ENCODE results near the gene PTPRM. TPM values are rescaled to one million over a fixed set of nuclear protein-coding genes. Genes with fewer than 3 reads are reported as not detected.

The PTPRM gene
- polyA plus RNA-seq, 2 of the 4 experiments (the other 2 are of a cell fraction): 44.5 to 199 TPM

DNA sequence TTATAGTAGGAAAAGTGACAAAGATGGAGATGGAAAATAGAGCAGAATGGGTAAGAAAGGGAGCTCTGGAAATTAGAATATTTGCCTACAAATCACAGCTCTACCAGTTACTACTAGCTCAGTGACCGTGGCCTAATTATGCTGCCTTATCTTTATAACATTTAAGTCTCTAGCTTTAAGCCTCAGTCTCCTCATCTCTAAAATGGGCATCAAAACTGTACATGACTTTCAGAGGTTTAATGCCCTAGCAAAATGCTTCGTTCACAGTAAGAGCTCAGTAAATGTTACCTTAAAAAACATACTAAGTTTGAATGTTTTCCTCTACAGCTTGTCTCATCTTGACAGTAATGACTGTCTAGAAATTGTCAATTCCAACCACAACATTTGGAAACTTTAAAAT is 8.3 kb upstream of the PTPRM start:
- 0 out of 3 replicates have a peak, but pooled peaks cover 5% of the 10 kb centered on the region for H3K4me1 ChIP-seq
- no peak overlapping the region for H3K4me2 ChIP-seq
- ChIA-PET POLR2A (no interaction called here), CTCF (interaction anchor here (0.9 to 1.7 kb wide), 2 partner anchors 8 to 286 kb away, joined by 4 to 15 read pairs; partner anchors contain the start of gene PTPRM)
- no peak overlapping the region for H3K27ac ChIP-seq
- TF ChIP-seq, protein P1, sequence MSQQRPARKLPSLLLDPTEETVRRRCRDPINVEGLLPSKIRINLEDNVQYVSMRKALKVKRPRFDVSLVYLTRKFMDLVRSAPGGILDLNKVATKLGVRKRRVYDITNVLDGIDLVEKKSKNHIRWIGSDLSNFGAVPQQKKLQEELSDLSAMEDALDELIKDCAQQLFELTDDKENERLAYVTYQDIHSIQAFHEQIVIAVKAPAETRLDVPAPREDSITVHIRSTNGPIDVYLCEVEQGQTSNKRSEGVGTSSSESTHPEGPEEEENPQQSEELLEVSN (IDR thresholded peaks at IDR 0.05; ENCODE audit: borderline replicate concordance, low read depth): no peak
- TF ChIP-seq FOSB (CRISPR knock-in tag; IDR thresholded peaks at IDR 0.05) (no peak), SMC3 (IDR thresholded peaks at IDR 0.05) (no peak), NPAS2 (CRISPR knock-in tag; IDR thresholded peaks at IDR 0.05; ENCODE audit: borderline replicate concordance) (no peak), HOXB5 (CRISPR knock-in tag; IDR thresholded peaks at IDR 0.05) (no peak), RCOR1 (IDR thresholded peaks at IDR 0.05; ENCODE audit: low read depth, low read length) (no peak), SREBF2 (IDR thresholded peaks at IDR 0.05) (no peak), ZC3H11A (IDR thresholded peaks at IDR 0.05) (no peak), KDM1A (IDR thresholded peaks at IDR 0.05; ENCODE audit: low read depth) (no peak), HDAC2 (IDR thresholded peaks at IDR 0.05) (no peak)
- TF ChIP-seq, protein P2, sequence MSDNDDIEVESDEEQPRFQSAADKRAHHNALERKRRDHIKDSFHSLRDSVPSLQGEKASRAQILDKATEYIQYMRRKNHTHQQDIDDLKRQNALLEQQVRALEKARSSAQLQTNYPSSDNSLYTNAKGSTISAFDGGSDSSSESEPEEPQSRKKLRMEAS (IDR thresholded peaks at IDR 0.05): no peak
- H3K9me3 ChIP-seq: no peaks in the 10 kb centered on the region
- FAIRE-seq: no peak
- DNase-seq (ENCODE audit: low read depth in 1 of 2, low spot score in 1 of 2): no peak
- ATAC-seq: no peak
- WGBS (ENCODE audit: missing lambda C conversion rate): 69% methylated on average over 2 of the region's 2 CpGs
- H3K4me3 ChIP-seq: no peak overlapping the region

DNA sequence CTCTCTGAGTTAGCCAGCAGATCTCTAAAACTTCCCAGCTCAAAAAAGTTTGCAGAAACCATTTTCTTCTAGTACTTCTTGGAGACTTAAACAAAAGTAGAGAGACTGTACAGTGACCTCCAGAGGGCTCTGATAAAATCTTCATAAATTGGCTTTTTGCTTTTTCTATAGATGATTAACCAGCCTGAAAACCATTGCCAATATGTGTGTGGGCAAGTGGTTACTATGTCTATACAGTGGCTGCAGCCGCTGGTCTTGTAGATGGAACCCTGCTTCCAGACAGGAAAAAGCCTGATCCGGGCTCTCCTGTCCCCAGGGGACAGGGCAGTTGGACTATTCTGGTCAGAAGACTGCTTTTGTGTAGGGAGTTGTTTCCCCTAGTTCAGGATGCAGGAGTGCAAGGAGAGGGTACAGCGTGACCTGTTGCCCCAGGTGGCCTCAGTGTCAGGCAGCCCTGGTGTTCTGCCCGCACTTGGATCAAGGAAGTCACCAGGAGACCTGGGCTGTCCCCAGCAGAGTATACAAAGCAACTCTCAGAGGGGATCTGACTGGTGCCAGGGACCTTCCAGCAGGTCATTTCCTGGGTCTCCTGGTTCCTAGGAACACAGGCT is 7.3 kb upstream of the PTPRM start:
- ATAC-seq (no peak), DNase-seq (ENCODE audit: low read depth in 1 of 2, low spot score in 1 of 2) (no peak), FAIRE-seq (no peak)
- TF ChIP-seq, protein P3, sequence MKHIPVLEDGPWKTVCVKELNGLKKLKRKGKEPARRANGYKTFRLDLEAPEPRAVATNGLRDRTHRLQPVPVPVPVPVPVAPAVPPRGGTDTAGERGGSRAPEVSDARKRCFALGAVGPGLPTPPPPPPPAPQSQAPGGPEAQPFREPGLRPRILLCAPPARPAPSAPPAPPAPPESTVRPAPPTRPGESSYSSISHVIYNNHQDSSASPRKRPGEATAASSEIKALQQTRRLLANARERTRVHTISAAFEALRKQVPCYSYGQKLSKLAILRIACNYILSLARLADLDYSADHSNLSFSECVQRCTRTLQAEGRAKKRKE (CRISPR knock-in tag; IDR thresholded peaks at IDR 0.05; ENCODE audit: low read depth): no peak
- TF ChIP-seq HDAC2 (IDR thresholded peaks at IDR 0.05) (no peak), RFX5 (IDR thresholded peaks at IDR 0.05) (no peak), MYC (IDR thresholded peaks at IDR 0.05; ENCODE audit: borderline replicate concordance, low read length) (no peak)
- H3K9me3 ChIP-seq: no peaks in the 10 kb centered on the region
- WGBS (ENCODE audit: missing lambda C conversion rate): 49% methylated on average over 3 of the region's 4 CpGs
- H3K4me3 ChIP-seq: no peak overlapping the region
- H3K4me1 ChIP-seq: 0 out of 3 replicates have a peak, but pooled peaks cover 5% of the 10 kb centered on the region
- CTCF ChIA-PET: no interaction called here
- H3K27ac ChIP-seq: no peak overlapping the region
- POLR2A ChIA-PET: no interaction called here
- H3K4me2 ChIP-seq: no peak overlapping the region

DNA sequence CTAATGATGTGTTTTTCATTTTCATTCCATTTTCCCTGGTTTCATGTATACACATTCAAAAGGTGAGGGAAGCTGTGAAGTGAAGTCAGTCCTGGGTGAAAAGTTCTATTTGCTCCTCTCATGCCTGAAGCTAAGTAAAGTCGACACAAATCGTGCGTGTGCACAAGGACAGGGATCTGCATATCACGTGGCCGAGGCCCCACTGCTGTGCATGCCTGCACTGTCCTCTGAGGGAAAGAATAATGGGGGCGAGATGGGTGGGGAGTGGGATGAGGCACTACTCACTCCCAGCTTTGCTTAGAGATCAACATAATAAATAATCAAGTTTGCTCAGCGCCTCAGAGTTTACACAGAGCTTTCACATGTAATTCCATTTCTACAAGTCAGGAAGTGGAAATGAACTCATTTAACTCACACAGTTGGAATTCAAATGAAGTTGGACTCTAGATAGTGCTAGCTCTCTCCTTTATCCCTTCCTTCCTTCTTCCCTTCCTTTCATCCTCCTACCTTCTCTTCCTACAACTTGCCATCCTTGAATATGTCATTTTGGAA is 5.1 kb upstream of the PTPRM start:
- peaks cover 12% of the 10 kb centered on the region; the same call in 2 of the 3 replicates for H3K4me1 ChIP-seq
- ChIA-PET CTCF (interaction anchor here (1.2 kb wide), 1 partner anchor 281 kb away, joined by 3 read pairs; no protein-coding TSS in a partner anchor), POLR2A (no interaction called here)
- H3K9me3 ChIP-seq: no peaks in the 10 kb centered on the region
- WGBS (ENCODE audit: missing lambda C conversion rate): 77% methylated on average over 7 of the region's 7 CpGs
- no peak overlapping the region for H3K4me2 ChIP-seq
- ATAC-seq (no peak), FAIRE-seq (no peak), DNase-seq (ENCODE audit: low read depth in 1 of 2, low spot score in 1 of 2) (no peak)
- no peak overlapping the region for H3K27ac ChIP-seq
- no peak overlapping the region for H3K4me3 ChIP-seq
- TF ChIP-seq SMC3 (IDR thresholded peaks at IDR 0.05) (no peak), CEBPB (IDR thresholded peaks at IDR 0.05) (no peak), FOSL2 (IDR thresholded peaks at IDR 0.05) (no peak), FOSL2 (CRISPR knock-in tag; IDR thresholded peaks at IDR 0.05) (no peak), HDAC2 (IDR thresholded peaks at IDR 0.05) (no peak), FOXS1 (CRISPR knock-in tag; IDR thresholded peaks at IDR 0.05) (no peak), FOSB (CRISPR knock-in tag; IDR thresholded peaks at IDR 0.05) (no peak)
- TF ChIP-seq, protein P4, sequence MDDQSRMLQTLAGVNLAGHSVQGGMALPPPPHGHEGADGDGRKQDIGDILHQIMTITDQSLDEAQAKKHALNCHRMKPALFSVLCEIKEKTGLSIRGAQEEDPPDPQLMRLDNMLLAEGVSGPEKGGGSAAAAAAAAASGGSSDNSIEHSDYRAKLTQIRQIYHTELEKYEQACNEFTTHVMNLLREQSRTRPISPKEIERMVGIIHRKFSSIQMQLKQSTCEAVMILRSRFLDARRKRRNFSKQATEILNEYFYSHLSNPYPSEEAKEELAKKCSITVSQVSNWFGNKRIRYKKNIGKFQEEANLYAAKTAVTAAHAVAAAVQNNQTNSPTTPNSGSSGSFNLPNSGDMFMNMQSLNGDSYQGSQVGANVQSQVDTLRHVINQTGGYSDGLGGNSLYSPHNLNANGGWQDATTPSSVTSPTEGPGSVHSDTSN (IDR thresholded peaks at IDR 0.05): no peak
